Activated CD4-positive, CD25-positive, alpha-beta regulatory T cell treated with anti-CD3 and anti-CD28 coated beads, Interleukin-2, amount 50 U/mL, for 16 hours (primary cell): Measurements from ENCODE around the gene GPR61.

ENCODE experiments used
- DNase-seq: peaks from one replicate; pipeline ENCODE4 v3.0.0-alpha.2; 2020; ENCODE audit warnings: low read depth, low spot score

GPR61 gene

GRCh38 chr1:109569323-109569722 is 29.7 kb downstream of the GPR61 start:
- DNase-seq: no peak

GRCh38 chr1:109570414-109570813 is 30.7 kb downstream of the GPR61 start:
- no peak for DNase-seq

GRCh38 chr1:109573785-109574184 is 34.1 kb downstream of the GPR61 start:
- no peak for DNase-seq

GRCh38 chr1:109578947-109579443 is 39.3 kb downstream of the GPR61 start:
- DNase-seq: no peak

DNA sequence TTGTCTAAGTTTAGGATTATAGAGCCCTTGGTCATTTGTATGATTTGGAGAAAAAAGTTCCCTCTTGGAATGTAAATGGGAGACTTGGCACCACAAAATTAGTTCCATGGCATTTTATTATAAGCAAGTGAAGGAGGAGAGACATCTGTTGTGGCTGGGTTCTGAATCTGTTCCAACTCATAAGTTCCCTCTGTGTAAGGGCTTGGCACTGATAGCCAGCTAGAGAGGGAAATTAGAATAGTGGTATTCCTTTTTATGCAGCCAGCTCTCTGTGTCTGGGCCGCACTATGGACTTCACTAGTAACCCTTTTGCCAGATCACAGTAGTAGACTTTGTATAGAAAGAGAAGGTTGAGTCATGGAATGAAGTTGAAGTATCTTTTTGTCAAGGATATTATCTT is 39.8 kb downstream of the GPR61 start:
- DNase-seq: no peak

GRCh38 chr1:109582021-109582420 is 42.3 kb downstream of the GPR61 start:
- no peak for DNase-seq

GRCh38 chr1:109584766-109585165 is 45.1 kb downstream of the GPR61 start:
- no peak for DNase-seq

DNA sequence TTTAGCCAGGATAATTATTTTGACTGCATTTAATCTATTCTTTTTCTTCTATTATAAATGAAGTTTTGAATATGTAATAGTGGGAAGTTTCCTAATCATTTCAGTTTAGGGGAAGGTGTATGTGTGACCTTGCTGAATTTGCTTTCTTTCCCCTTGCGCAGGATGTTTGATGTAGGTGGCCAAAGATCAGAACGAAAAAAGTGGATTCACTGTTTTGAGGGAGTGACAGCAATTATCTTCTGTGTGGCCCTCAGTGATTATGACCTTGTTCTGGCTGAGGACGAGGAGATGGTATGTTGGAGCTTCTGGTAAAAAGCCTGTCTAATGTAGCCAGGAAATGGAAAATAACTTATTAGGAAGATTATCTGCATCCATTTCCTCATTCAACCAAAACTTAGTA is 46.4 kb downstream of the GPR61 start:
- DNase-seq: no peak

- no peak for DNase-seq
Observed at GRCh38 chr1:109589177-109589576, 49.5 kb downstream of the GPR61 start.

GRCh38 chr1:109589679-109590078 is 50.0 kb downstream of the GPR61 start:
- no peak for DNase-seq

DNA sequence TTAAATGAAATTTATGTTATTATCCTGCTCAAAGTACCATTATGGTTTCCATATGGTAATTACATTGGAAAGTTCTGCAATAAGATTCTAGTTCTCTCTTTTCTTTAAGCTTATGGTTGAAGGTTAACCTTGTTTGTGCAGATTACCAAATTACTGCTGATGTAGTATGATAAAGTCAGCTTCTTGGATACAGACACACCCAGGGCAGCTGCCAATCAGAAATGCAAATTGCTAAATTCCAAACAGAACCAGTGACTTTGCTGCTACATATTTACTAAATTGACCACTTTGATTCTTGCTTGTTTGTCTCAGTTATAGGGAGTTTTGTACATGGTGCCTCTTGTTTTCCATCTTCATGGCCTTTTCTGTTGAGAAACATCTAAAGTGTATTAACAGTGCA is 53.2 kb downstream of the GPR61 start:
- no peak for DNase-seq

GRCh38 chr1:109595531-109595930 is 55.9 kb downstream of the GPR61 start:
- DNase-seq: no peak
